ENCODE data around the gene RBBP7. TPM values are rescaled to one million over a fixed set of nuclear protein-coding genes. Genes with fewer than 3 reads are reported as not detected.

RBBP7 gene
- total RNA-seq, 1 donor from 2014 or later = 80.6 TPM

- H3K36me3 ChIP-seq (ENCODE audit: control insufficient read depth, insufficient read depth, low read length) = no peaks in the 10 kb centered on the region
- TF ChIP-seq, protein P1, sequence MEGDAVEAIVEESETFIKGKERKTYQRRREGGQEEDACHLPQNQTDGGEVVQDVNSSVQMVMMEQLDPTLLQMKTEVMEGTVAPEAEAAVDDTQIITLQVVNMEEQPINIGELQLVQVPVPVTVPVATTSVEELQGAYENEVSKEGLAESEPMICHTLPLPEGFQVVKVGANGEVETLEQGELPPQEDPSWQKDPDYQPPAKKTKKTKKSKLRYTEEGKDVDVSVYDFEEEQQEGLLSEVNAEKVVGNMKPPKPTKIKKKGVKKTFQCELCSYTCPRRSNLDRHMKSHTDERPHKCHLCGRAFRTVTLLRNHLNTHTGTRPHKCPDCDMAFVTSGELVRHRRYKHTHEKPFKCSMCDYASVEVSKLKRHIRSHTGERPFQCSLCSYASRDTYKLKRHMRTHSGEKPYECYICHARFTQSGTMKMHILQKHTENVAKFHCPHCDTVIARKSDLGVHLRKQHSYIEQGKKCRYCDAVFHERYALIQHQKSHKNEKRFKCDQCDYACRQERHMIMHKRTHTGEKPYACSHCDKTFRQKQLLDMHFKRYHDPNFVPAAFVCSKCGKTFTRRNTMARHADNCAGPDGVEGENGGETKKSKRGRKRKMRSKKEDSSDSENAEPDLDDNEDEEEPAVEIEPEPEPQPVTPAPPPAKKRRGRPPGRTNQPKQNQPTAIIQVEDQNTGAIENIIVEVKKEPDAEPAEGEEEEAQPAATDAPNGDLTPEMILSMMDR (IDR thresholded peaks at IDR 0.05; ENCODE audit: insufficient read depth, low read length, poor library complexity, severe bottlenecking) = no peak
- no peak overlapping the region for H3K4me3 ChIP-seq (ENCODE audit: low read depth, low read length)
- no peak for DNase-seq (ENCODE audit: low read depth)
- peaks cover 3% of the 10 kb centered on the region for H3K27me3 ChIP-seq (ENCODE audit: control insufficient read depth, insufficient read depth, low read length)
Observed at GRCh38 chrX:16903274-16904022, 33.3 kb upstream of the RBBP7 start.

DNA sequence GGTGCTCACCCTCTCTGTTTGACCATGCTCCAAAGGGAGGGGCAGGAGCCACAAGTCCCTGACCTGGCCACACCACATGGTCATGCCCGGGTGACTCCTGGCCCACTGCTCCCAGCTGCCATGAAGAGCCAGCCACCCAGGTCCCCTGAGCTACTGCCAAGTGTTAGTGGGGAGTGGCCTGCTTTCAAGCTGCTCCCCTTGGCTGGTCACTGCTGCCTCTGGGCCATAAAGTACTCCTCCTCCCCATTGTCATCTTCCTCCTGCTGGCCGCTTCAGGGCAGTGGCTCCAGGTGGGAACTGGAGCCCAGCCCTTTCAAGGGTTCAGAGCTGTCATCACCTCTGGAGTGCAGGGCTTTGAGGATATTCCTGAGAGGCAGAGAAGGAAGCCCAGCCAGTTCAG lies 27.3 kb upstream of the RBBP7 start:
- Histone ChIP-seq H3K27me3 (ENCODE audit: control insufficient read depth, insufficient read depth, low read length) (peaks cover 13% of the 10 kb centered on the region), H3K4me3 (ENCODE audit: low read depth, low read length) (no peak overlapping the region), H3K36me3 (ENCODE audit: control insufficient read depth, insufficient read depth, low read length) (no peaks in the 10 kb centered on the region)
- no peak for DNase-seq (ENCODE audit: low read depth)
- TF ChIP-seq, protein P1 (IDR thresholded peaks at IDR 0.05; ENCODE audit: insufficient read depth, low read length, poor library complexity, severe bottlenecking) = no peak

DNA sequence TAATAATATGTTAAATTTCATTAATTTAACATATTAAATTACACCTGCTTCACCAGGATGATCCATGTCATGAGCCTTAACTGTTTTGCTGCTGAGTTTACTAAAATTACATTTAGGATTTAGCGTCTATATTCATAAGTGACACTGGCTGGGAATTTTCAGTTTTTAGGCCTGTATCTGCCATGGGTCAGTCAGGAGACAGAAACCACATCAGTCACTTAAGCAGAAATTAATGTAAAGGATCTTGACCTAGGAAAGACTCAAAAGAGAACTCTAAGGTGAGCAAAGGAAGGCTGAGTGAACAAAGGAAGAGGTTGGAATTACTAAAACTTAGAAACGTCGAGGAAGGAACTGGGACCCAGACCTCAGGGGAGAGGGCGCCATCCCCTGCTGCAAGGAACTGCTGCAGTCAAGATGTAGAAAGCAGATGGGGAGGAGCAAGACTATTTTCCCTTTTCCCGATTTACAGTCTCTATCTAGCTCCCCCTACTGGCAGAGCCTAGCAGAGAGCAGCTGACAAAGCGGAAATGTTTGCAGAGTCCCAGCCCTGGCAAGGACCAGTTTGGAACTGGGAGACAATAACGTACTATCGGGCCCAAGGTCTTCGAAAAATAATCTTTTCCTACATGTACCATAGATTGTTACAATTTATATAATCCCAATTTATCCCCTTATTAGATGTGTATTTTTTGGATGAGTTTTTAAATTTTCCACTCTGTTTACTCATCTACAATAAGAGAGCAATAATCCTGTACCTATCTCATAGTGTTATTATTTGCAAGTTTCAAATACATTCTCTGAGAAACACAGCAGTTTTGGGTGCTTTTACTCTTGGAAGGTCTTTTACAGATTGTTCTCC lies 22.6 kb upstream of the RBBP7 start:
- no peak for DNase-seq (ENCODE audit: low read depth)
- Histone ChIP-seq H3K4me3 (ENCODE audit: low read depth, low read length) (no peak overlapping the region), H3K36me3 (ENCODE audit: control insufficient read depth, insufficient read depth, low read length) (no peaks in the 10 kb centered on the region), H3K27me3 (ENCODE audit: control insufficient read depth, insufficient read depth, low read length) (peaks cover 11% of the 10 kb centered on the region)
- TF ChIP-seq, protein P1 (IDR thresholded peaks at IDR 0.05; ENCODE audit: insufficient read depth, low read length, poor library complexity, severe bottlenecking) = peak; percentile 90

GRCh38 chrX:16885628-16886027 lies 15.5 kb upstream of the RBBP7 start:
- TF ChIP-seq, protein P1 (IDR thresholded peaks at IDR 0.05; ENCODE audit: insufficient read depth, low read length, poor library complexity, severe bottlenecking) = no peak
- Histone ChIP-seq H3K27me3 (ENCODE audit: control insufficient read depth, insufficient read depth, low read length) (peaks cover 17% of the 10 kb centered on the region), H3K4me3 (ENCODE audit: low read depth, low read length) (no peak overlapping the region), H3K36me3 (ENCODE audit: control insufficient read depth, insufficient read depth, low read length) (no peaks in the 10 kb centered on the region)
- no peak for DNase-seq (ENCODE audit: low read depth)

DNA sequence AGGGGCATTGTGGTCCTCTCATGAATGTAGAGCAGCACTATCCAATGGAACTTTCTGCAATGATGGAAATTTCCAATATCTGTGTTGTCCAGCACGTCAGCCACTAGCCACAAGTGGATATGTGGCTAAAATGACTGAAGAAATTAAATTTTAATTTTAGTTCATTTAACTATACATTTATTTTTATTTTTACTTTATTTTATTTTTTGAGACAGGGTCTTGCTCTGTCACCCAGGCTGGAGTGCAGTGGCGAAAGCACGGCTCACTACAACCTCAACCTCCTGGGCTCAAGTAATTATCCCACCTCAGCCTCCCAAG lies 13.3 kb upstream of the RBBP7 start:
- Histone ChIP-seq H3K27me3 (ENCODE audit: control insufficient read depth, insufficient read depth, low read length) (peaks cover 13% of the 10 kb centered on the region), H3K4me3 (ENCODE audit: low read depth, low read length) (no peak overlapping the region), H3K36me3 (ENCODE audit: control insufficient read depth, insufficient read depth, low read length) (no peaks in the 10 kb centered on the region)
- no peak for DNase-seq (ENCODE audit: low read depth)
- TF ChIP-seq, protein P1 (IDR thresholded peaks at IDR 0.05; ENCODE audit: insufficient read depth, low read length, poor library complexity, severe bottlenecking) = no peak

Measured in kidney epithelial cell (primary cell).